ENCODE measurements around the gene ASB2. TPM values are rescaled to one million over a fixed set of nuclear protein-coding genes. Genes with fewer than 3 reads are reported as not detected.
A peak's percentile ranks its signal among the peaks of the same experiment; 100 is the strongest.

The ASB2 gene
- polyA plus RNA-seq, 3 donors = 0.25 to 2.5 (median 1.4) TPM

GRCh38 chr14:93915800-93916199, 60.6 kb downstream of the ASB2 start:
- no peak overlapping the region for H3K27ac Mint-ChIP-seq
- peaks cover 5 to 14% (median 13%) of the 10 kb centered on the region in 3 donors for H3K27me3 Mint-ChIP-seq (ENCODE audit: low read depth in 3 of 3)
- H3K9ac ChIP-seq (ENCODE audit: insufficient read depth, low read length, poor library complexity, severe bottlenecking) = no peak overlapping the region
- no peak for TF ChIP-seq CTCF (IDR thresholded peaks at IDR 0.05)
- DNase-seq = no peak
- peaks cover 0 to 13% of the 10 kb centered on the region in 2 donors for H3K9me3 ChIP-seq (replicated peaks in 1 of 2; ENCODE audit: control insufficient read depth in 1 of 2, insufficient read depth in 1 of 2, low read length in 2 of 2)
- H3K36me3 Mint-ChIP-seq = no peaks in the 10 kb centered on the region
- H2AFZ ChIP-seq (ENCODE audit: insufficient read depth, low read depth, low read length, poor library complexity, severe bottlenecking) = no peak overlapping the region
- no peaks in the 10 kb centered on the region for H4K20me1 ChIP-seq (ENCODE audit: insufficient read depth, low read length)
- H3K27ac ChIP-seq (ENCODE audit: low read depth in 1 of 2, low read length in 2 of 2) = no peak overlapping the region
- H3K27me3 ChIP-seq (ENCODE audit: control insufficient read depth in 2 of 2, insufficient read depth in 2 of 2, low read length in 2 of 2) = no peaks in the 10 kb centered on the region
- intact Hi-C loops (cut with micrococcal nuclease) = no loop called here
- no peak overlapping the region for H3K4me3 Mint-ChIP-seq
- no peak overlapping the region for H3K4me3 ChIP-seq (replicated peaks in 1 of 3; ENCODE audit: low read depth in 2 of 3, low read length in 3 of 3)
- no peaks in the 10 kb centered on the region for H3K4me1 Mint-ChIP-seq
- peaks cover 5 to 18% (median 10%) of the 10 kb centered on the region in 7 donors for H3K9me3 Mint-ChIP-seq
- H3K79me2 ChIP-seq (ENCODE audit: insufficient read depth, low read length) = no peaks in the 10 kb centered on the region
- no peaks in the 10 kb centered on the region for H3K4me1 ChIP-seq (ENCODE audit: control insufficient read depth in 1 of 2, insufficient read depth in 2 of 2, low read length in 2 of 2)
- H3K36me3 ChIP-seq (replicated peaks in 1 of 2; ENCODE audit: control insufficient read depth in 1 of 2, insufficient read depth in 2 of 2, low read length in 2 of 2) = no peaks in the 10 kb centered on the region
- H3K4me2 ChIP-seq (replicated peaks; ENCODE audit: extremely low read depth, low read length, poor library complexity, severe bottlenecking) = no peak overlapping the region
- WGBS (ENCODE audit: insufficient coverage) = no CpG with 5 or more reads among the region's 2 CpGs

- TF ChIP-seq CTCF (IDR thresholded peaks at IDR 0.05) = no peak
- H2AFZ ChIP-seq (ENCODE audit: insufficient read depth, low read depth, low read length, poor library complexity, severe bottlenecking) = no peak overlapping the region
- no peak overlapping the region for H3K9ac ChIP-seq (ENCODE audit: insufficient read depth, low read length, poor library complexity, severe bottlenecking)
- H3K36me3 Mint-ChIP-seq = no peaks in the 10 kb centered on the region
- no peak overlapping the region for H3K4me2 ChIP-seq (replicated peaks; ENCODE audit: extremely low read depth, low read length, poor library complexity, severe bottlenecking)
- H3K36me3 ChIP-seq (replicated peaks in 1 of 2; ENCODE audit: control insufficient read depth in 1 of 2, insufficient read depth in 2 of 2, low read length in 2 of 2) = no peaks in the 10 kb centered on the region
- no peak overlapping the region for H3K4me3 Mint-ChIP-seq
- H3K79me2 ChIP-seq (ENCODE audit: insufficient read depth, low read length) = no peaks in the 10 kb centered on the region
- no peak overlapping the region for H3K4me3 ChIP-seq (replicated peaks in 1 of 3; ENCODE audit: low read depth in 2 of 3, low read length in 3 of 3)
- H4K20me1 ChIP-seq (ENCODE audit: insufficient read depth, low read length) = no peaks in the 10 kb centered on the region
- H3K27ac ChIP-seq (ENCODE audit: low read depth in 1 of 2, low read length in 2 of 2) = no peak overlapping the region
- peaks cover 5 to 18% (median 10%) of the 10 kb centered on the region in 7 donors for H3K9me3 Mint-ChIP-seq
- peaks cover 0 to 13% of the 10 kb centered on the region in 2 donors for H3K9me3 ChIP-seq (replicated peaks in 1 of 2; ENCODE audit: control insufficient read depth in 1 of 2, insufficient read depth in 1 of 2, low read length in 2 of 2)
- no peaks in the 10 kb centered on the region for H3K27me3 ChIP-seq (ENCODE audit: control insufficient read depth in 2 of 2, insufficient read depth in 2 of 2, low read length in 2 of 2)
- peak overlapping the region in 1 of 7 donors; percentile 4 for H3K27ac Mint-ChIP-seq
- H3K27me3 Mint-ChIP-seq (ENCODE audit: low read depth in 3 of 3) = peaks cover 5 to 13% (median 13%) of the 10 kb centered on the region in 3 donors
- no peaks in the 10 kb centered on the region for H3K4me1 ChIP-seq (ENCODE audit: control insufficient read depth in 1 of 2, insufficient read depth in 2 of 2, low read length in 2 of 2)
- no peak for DNase-seq
- no peaks in the 10 kb centered on the region for H3K4me1 Mint-ChIP-seq
- 81% methylated on average over 14 of the region's 14 CpGs for WGBS (ENCODE audit: insufficient coverage)
- intact Hi-C loops (cut with micrococcal nuclease) = no loop called here
These were observed 61.2 kb downstream of the ASB2 start for GRCh38 chr14:93915070-93915705.
